Glomerular endothelial cell (primary cell): ENCODE measurements around the gene PPP2R2D. TPM values are rescaled to one million over a fixed set of nuclear protein-coding genes. Genes with fewer than 3 reads are reported as not detected.

Source experiments
- DNase-seq: peaks from one replicate; pipeline ENCODE4 v3.0.0-alpha.2; 2011; ENCODE audit warnings: low read depth, low spot score; ENCODE audit errors: extremely low read depth
- total RNA-seq: library from RNA; depleted of rRNA; stranded (reverse); fragments of >200 nt; gene quantifications from 2 replicates; pipeline ENCODE4 v1.2.3, GENCODE V29; 2015

The PPP2R2D gene
- total RNA-seq, 1 donor from 2014 or later = 25.9 TPM

GRCh38 chr10:131886237-131886636, 14.6 kb upstream of the PPP2R2D start:
- DNase-seq = no peak

GRCh38 chr10:131888186-131888604, 12.6 kb upstream of the PPP2R2D start:
- DNase-seq = no peak

- DNase-seq = no peak
These were observed 11.1 kb upstream of the PPP2R2D start for GRCh38 chr10:131889755-131890154.

- no peak for DNase-seq
These were observed 10.3 kb upstream of the PPP2R2D start for GRCh38 chr10:131890276-131891195.

GRCh38 chr10:131891196-131891928, 9.4 kb upstream of the PPP2R2D start:
- no peak for DNase-seq

- no peak for DNase-seq
These were observed 8.6 kb upstream of the PPP2R2D start for GRCh38 chr10:131891929-131892805.

GRCh38 chr10:131892806-131893675, 7.8 kb upstream of the PPP2R2D start:
- DNase-seq = no peak

- DNase-seq = no peak
These were observed 5.7 kb upstream of the PPP2R2D start for GRCh38 chr10:131895116-131895515.

- DNase-seq = no peak
These were observed 4.4 kb upstream of the PPP2R2D start for GRCh38 chr10:131896403-131896802.

- DNase-seq = no peak
These were observed 3.4 kb upstream of the PPP2R2D start for GRCh38 chr10:131897297-131897899.

GRCh38 chr10:131898061-131898460, 2.7 kb upstream of the PPP2R2D start:
- no peak for DNase-seq

GRCh38 chr10:131898713-131899112, 2.1 kb upstream of the PPP2R2D start:
- DNase-seq = no peak

GRCh38 chr10:131899116-131899690, 1.6 kb upstream of the PPP2R2D start:
- DNase-seq = no peak

- DNase-seq = no peak
These were observed 986 bp upstream of the PPP2R2D start for GRCh38 chr10:131899695-131900349.

GRCh38 chr10:131901181-131901829, 497 bp downstream of the PPP2R2D start:
- no peak for DNase-seq

- no peak for DNase-seq
These were observed 1.4 kb downstream of the PPP2R2D start for GRCh38 chr10:131902211-131902610.

GRCh38 chr10:131902691-131903090, 1.9 kb downstream of the PPP2R2D start:
- no peak for DNase-seq

GRCh38 chr10:131905267-131905571, 4.4 kb downstream of the PPP2R2D start:
- no peak for DNase-seq
